Left lung (tissue), 10 donors: ENCODE measurements around the gene HAO1. TPM values are rescaled to one million over a fixed set of nuclear protein-coding genes. Genes with fewer than 3 reads are reported as not detected.

Experiments
- ATAC-seq: fragments of 200-7000 bp; cut with Tn5 transposase; one replicate; pipeline ENCODE4 v1.9.1; 2020; ENCODE audit warnings: moderate library complexity
- DNase-seq, 4 donors: peaks; one replicate each; pipeline ENCODE4 v3.0.0-alpha.2; 2013 to 2020
- H3K27ac ChIP-seq, 2 donors: fragments of 200-600 bp; sonication (generic) in 1 of 2; one replicate each; pipeline versions ENCODE4 v1.5.0 to v1.8.0; 2020 to 2021
- H3K27me3 ChIP-seq, 2 donors: fragments of 200-600 bp; sonication (generic) in 1 of 2; one replicate each; pipeline versions ENCODE4 v1.5.0 to v1.8.0; 2020 to 2021
- H3K36me3 ChIP-seq, 2 donors: fragments of 200-600 bp; sonication (generic) in 1 of 2; one replicate each; pipeline versions ENCODE4 v1.5.0 to v1.8.0; 2020 to 2021
- H3K4me1 ChIP-seq, 2 donors: fragments of 200-600 bp; one replicate each; pipeline ENCODE4 v1.8.0; 2021
- H3K4me3 ChIP-seq, 2 donors: fragments of 200-600 bp; sonication (generic) in 1 of 2; one replicate each; pipeline versions ENCODE4 v1.5.0 to v1.8.0; 2020 to 2021; ENCODE audit warnings: mild to moderate bottlenecking in 1 of 2
- H3K9me3 ChIP-seq, 2 donors: fragments of 200-600 bp; sonication (generic) in 1 of 2; one replicate each; pipeline versions ENCODE4 v1.5.0 to v1.8.0; 2020 to 2021
- CTCF ChIP-seq, 2 donors: fragments of 200-600 bp; sonication (generic) in 1 of 2; IDR thresholded peaks; one replicate each; pipeline versions ENCODE4 v1.5.0 to v1.8.0; 2021; ENCODE audit warnings: antibody characterized with exemption in 2 of 2
- intact Hi-C, 2 donors: fragments of 100-400 bp; cut with DNase I; formaldehyde crosslinking; loops; one replicate each; pipeline versions ENCODE4 v1.11.2 to v1.14.2; 2022
- polyA plus RNA-seq, 6 donors: library from polyadenylated mRNA; unstranded; fragments of 120-200 nt; gene quantifications; one replicate each; pipeline ENCODE4 v1.2.1, GENCODE V29; 2013; ENCODE audit not compliant: insufficient read length in 6 of 6
- total RNA-seq, 2 donors: library from RNA; stranded (reverse); fragmentation: NEBNext Ultra II Directional; extraction: Animal tissue kit (Norgen Biotek cat#: 25700); gene quantifications; one replicate each; pipeline ENCODE4 v1.2.1, GENCODE V29; 2021
- donor health status: DM: no; HTN: yes; CAD: no.
- donor health status: DM: no; HTN: no; CAD: no.

Gene HAO1
- total and polyA plus RNA-seq, 8 donors, result not detected

DNA sequence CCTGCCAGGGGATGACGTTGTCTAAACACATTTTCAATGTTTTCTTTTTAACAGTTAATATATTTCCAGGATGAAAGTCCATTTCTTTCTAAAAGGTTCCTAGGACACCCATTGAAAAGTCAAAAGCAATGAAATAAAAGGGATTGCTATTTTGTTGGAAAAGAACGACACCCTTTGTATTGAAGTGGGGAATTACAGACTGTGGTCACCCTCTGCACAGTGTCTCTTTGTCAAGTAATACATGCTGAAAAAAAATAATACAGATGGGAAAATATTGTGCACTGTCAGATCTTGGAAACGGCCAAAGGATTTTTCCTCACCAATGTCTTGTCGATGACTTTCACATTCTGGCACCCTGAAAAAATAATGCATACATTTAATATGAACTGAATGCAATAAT is 56.9 kb downstream of the HAO1 start:
- ATAC-seq (no peak), DNase-seq (no peak)
- no peak for TF ChIP-seq CTCF (IDR thresholded peaks at IDR 0.05)
- Histone ChIP-seq H3K9me3 (no peaks in the 10 kb centered on the region), H3K4me3 (no peak overlapping the region), H3K27me3 (no peaks in the 10 kb centered on the region), H3K27ac (no peak overlapping the region), H3K4me1 (no peaks in the 10 kb centered on the region), H3K36me3 (no peaks in the 10 kb centered on the region)
- intact Hi-C loops, result no loop called here

- Histone ChIP-seq H3K4me3 (no peak overlapping the region), H3K27ac (no peak overlapping the region)
Measured at GRCh38 chr20:7882076-7882475, 58.2 kb downstream of the HAO1 start.

DNA sequence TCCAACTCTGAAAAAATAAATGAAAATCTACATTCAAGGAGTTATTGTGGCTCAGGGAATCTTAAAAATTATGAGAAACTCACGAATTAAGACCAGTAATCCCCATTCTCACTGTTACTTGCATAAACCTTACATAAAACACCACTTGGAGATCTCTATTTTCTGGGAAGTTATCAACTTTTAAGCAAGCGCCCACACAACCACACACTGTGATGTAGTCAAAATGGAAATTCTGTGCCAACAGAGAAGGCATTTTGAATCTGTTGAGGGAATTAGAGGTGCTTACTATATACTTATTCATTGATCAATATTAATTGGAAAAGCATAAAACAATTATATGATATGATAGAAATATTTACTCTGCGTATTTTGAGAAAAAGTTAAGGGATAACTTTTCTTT is 58.7 kb downstream of the HAO1 start:
- Histone ChIP-seq H3K9me3 (no peaks in the 10 kb centered on the region), H3K27me3 (no peaks in the 10 kb centered on the region), H3K4me1 (no peaks in the 10 kb centered on the region), H3K36me3 (no peaks in the 10 kb centered on the region), H3K27ac (no peak overlapping the region), H3K4me3 (no peak overlapping the region)
- DNase-seq, result no peak
- intact Hi-C loops, result no loop called here
- ATAC-seq, result no peak
- TF ChIP-seq CTCF (IDR thresholded peaks at IDR 0.05), result no peak

More at GRCh38 chr20:7882076-7882475, 58.2 kb downstream of the HAO1 start:
- ATAC-seq, result no peak
- no peak for DNase-seq
- H3K4me1 ChIP-seq, result no peaks in the 10 kb centered on the region
- no peak for TF ChIP-seq CTCF (IDR thresholded peaks at IDR 0.05)
- no peaks in the 10 kb centered on the region for H3K9me3 ChIP-seq
- no peaks in the 10 kb centered on the region for H3K36me3 ChIP-seq
- no peaks in the 10 kb centered on the region for H3K27me3 ChIP-seq
- intact Hi-C loops, result no loop called here

- no peak for DNase-seq
- no peak for ATAC-seq
Measured at GRCh38 chr20:7879883-7880282, 60.4 kb downstream of the HAO1 start.

GRCh38 chr20:7868108-7868507 is 72.2 kb downstream of the HAO1 start:
- no peaks in the 10 kb centered on the region for H3K36me3 ChIP-seq
- intact Hi-C loops, result no loop called here
- no peaks in the 10 kb centered on the region for H3K4me1 ChIP-seq
- DNase-seq, result no peak
- ATAC-seq, result no peak
- no peak for TF ChIP-seq CTCF (IDR thresholded peaks at IDR 0.05)
- H3K9me3 ChIP-seq, result peaks cover 0 to 5% of the 10 kb centered on the region in 2 donors
- H3K4me3 ChIP-seq, result no peak overlapping the region
- H3K27me3 ChIP-seq, result no peaks in the 10 kb centered on the region
- no peak overlapping the region for H3K27ac ChIP-seq

More at GRCh38 chr20:7879883-7880282, 60.4 kb downstream of the HAO1 start:
- H3K4me1 ChIP-seq, result no peaks in the 10 kb centered on the region
- no peaks in the 10 kb centered on the region for H3K9me3 ChIP-seq
- H3K4me3 ChIP-seq, result no peak overlapping the region
- intact Hi-C loops, result no loop called here
- no peak for TF ChIP-seq CTCF (IDR thresholded peaks at IDR 0.05)
- H3K27me3 ChIP-seq, result no peaks in the 10 kb centered on the region
- H3K27ac ChIP-seq, result no peak overlapping the region
- H3K36me3 ChIP-seq, result no peaks in the 10 kb centered on the region
